H9 (cell line): Measurements from ENCODE around the gene ZFP36. TPM values are rescaled to one million over a fixed set of nuclear protein-coding genes. Genes with fewer than 3 reads are reported as not detected.

ENCODE experiments used
- DNase-seq: peaks from one replicate; pipeline ENCODE4 v3.0.0-alpha.2; 2017
- H2AFZ ChIP-seq: one replicate; pipeline ENCODE4 v1.6.1; 2013; ENCODE audit warnings: mild to moderate bottlenecking, low read length, control low read depth, moderate library complexity
- H2AK5ac ChIP-seq: 2 replicates; pipeline ENCODE4 v1.6.1; 2013; ENCODE audit warnings: low read length, control low read depth, mixed read lengths; ENCODE audit not compliant: insufficient read length
- H2BK120ac ChIP-seq: one replicate; pipeline ENCODE4 v1.6.1; 2013; ENCODE audit warnings: low read depth, mild to moderate bottlenecking, low read length, control low read depth, inconsistent platforms; ENCODE audit not compliant: poor library complexity, severe bottlenecking
- H2BK12ac ChIP-seq: 2 replicates; pipeline ENCODE4 v1.6.1; 2013; ENCODE audit warnings: low read length, control low read depth, mixed read lengths, low read depth; ENCODE audit not compliant: insufficient read length
- H2BK15ac ChIP-seq: 2 replicates; pipeline ENCODE4 v1.6.1; 2013; ENCODE audit warnings: low read depth, low read length, control low read depth
- H2BK20ac ChIP-seq: one replicate; pipeline ENCODE4 v1.6.1; 2013; ENCODE audit warnings: low read depth, mild to moderate bottlenecking, low read length, control low read depth, inconsistent platforms; ENCODE audit not compliant: poor library complexity, severe bottlenecking
- H2BK5ac ChIP-seq: 2 replicates; pipeline ENCODE4 v1.6.1; 2013; ENCODE audit warnings: low read length, control low read depth, mixed read lengths; ENCODE audit not compliant: insufficient read length
- H3K14ac ChIP-seq: 2 replicates; pipeline ENCODE4 v1.6.1; 2013; ENCODE audit warnings: low read length, control low read depth; ENCODE audit not compliant: insufficient read depth
- H3K18ac ChIP-seq: 2 replicates; pipeline ENCODE4 v1.6.1; 2013; ENCODE audit warnings: low read depth, mild to moderate bottlenecking, mixed read lengths, low read length, control low read depth; ENCODE audit not compliant: insufficient read length
- H3K23ac ChIP-seq: 2 replicates; pipeline ENCODE4 v1.6.1; 2013; ENCODE audit warnings: low read length, control low read depth, mixed read lengths, low read depth; ENCODE audit not compliant: insufficient read length
- H3K23me2 ChIP-seq: 2 replicates; pipeline ENCODE4 v1.6.1; 2013; ENCODE audit warnings: low read depth, mild to moderate bottlenecking, mixed read lengths, low read length, control low read depth; ENCODE audit not compliant: insufficient read length, poor library complexity, severe bottlenecking
- H3K27ac ChIP-seq: 2 replicates; pipeline ENCODE4 v1.5.1; 2013; ENCODE audit warnings: low read length, control low read depth, mixed read lengths, low read depth; ENCODE audit not compliant: insufficient read length
- H3K27me3 ChIP-seq: 2 replicates; pipeline ENCODE4 v1.6.1; 2013; ENCODE audit warnings: low read length, control low read depth, inconsistent platforms; ENCODE audit not compliant: insufficient read depth
- H3K4ac ChIP-seq: 2 replicates; pipeline ENCODE4 v1.6.1; 2013; ENCODE audit warnings: low read depth, mild to moderate bottlenecking, control low read depth, inconsistent platforms, low read length, moderate library complexity
- H3K4me1 ChIP-seq: 2 replicates; pipeline ENCODE4 v1.6.1; 2013; ENCODE audit warnings: low read length, control low read depth, inconsistent platforms; ENCODE audit not compliant: insufficient read depth
- H3K4me2 ChIP-seq: 2 replicates; pipeline ENCODE4 v1.6.1; 2013; ENCODE audit warnings: low read length, control low read depth, mixed read lengths; ENCODE audit not compliant: insufficient read length, insufficient read depth
- H3K56ac ChIP-seq: 2 replicates; pipeline ENCODE4 v1.6.1; 2013; ENCODE audit warnings: low read depth, mild to moderate bottlenecking, mixed read lengths, low read length, control low read depth; ENCODE audit not compliant: insufficient read length
- H3K79me1 ChIP-seq: 2 replicates; pipeline ENCODE4 v1.6.1; 2013; ENCODE audit warnings: low read depth, mild to moderate bottlenecking, moderate library complexity, low read length, control low read depth, inconsistent platforms; ENCODE audit not compliant: insufficient read depth, poor library complexity, severe bottlenecking
- H3K79me2 ChIP-seq: 2 replicates; pipeline ENCODE4 v1.6.1; 2013; ENCODE audit warnings: low read length, control low read depth, inconsistent platforms; ENCODE audit not compliant: insufficient read depth
- H3K9ac ChIP-seq: 2 replicates; pipeline ENCODE4 v1.6.1; 2013; ENCODE audit warnings: low read length, control low read depth, mixed read lengths; ENCODE audit not compliant: insufficient read length; ENCODE audit errors: extremely low read depth
- H3K9me3 ChIP-seq: one replicate; pipeline ENCODE4 v1.6.1; 2013; ENCODE audit warnings: low read depth, low read length, inconsistent platforms; ENCODE audit not compliant: control insufficient read depth
- H3T11ph ChIP-seq: one replicate; pipeline ENCODE4 v1.6.1; 2013; ENCODE audit warnings: mild to moderate bottlenecking, low read length, control low read depth, inconsistent platforms
- H4K20me1 ChIP-seq: one replicate; pipeline ENCODE4 v1.6.1; 2013; ENCODE audit not compliant: control insufficient read depth, insufficient read length, insufficient read depth
- H4K5ac ChIP-seq: 2 replicates; pipeline ENCODE4 v1.6.1; 2013; ENCODE audit warnings: low read depth, mild to moderate bottlenecking, mixed read lengths, low read length, control low read depth; ENCODE audit not compliant: insufficient read length
- H4K8ac ChIP-seq: replicated peaks from 2 replicates; pipeline ENCODE4 v1.6.1; 2013; ENCODE audit warnings: low read length, control low read depth, mixed read lengths, low read depth; ENCODE audit not compliant: insufficient read length
- H4K91ac ChIP-seq: 2 replicates; pipeline ENCODE4 v1.6.1; 2013; ENCODE audit warnings: low read depth, mild to moderate bottlenecking, moderate library complexity, mixed read lengths, low read length, control low read depth; ENCODE audit not compliant: insufficient read length
- H3K27ac Mint-ChIP-seq, 3 experiments: 2 replicates in 2 of 3; 3 replicates in 1 of 3; pipeline ENCODE4 v1.8.0; 2020 to 2021; ENCODE audit warnings: mixed read lengths in 3 of 3, mild to moderate bottlenecking in 1 of 3, moderate library complexity in 1 of 3
- H3K27me3 Mint-ChIP-seq: 2 replicates; pipeline ENCODE4 v1.8.0; 2021; ENCODE audit warnings: low read depth, mild to moderate bottlenecking, moderate library complexity, mixed read lengths
- H3K36me3 Mint-ChIP-seq, 3 experiments: 2 replicates in 2 of 3; 3 replicates in 1 of 3; pipeline ENCODE4 v1.8.0; 2020 to 2021; ENCODE audit warnings: low read depth in 3 of 3, mixed read lengths in 3 of 3; ENCODE audit not compliant: insufficient read depth in 1 of 3
- H3K4me1 Mint-ChIP-seq, 2 experiments: 2 replicates each; pipeline ENCODE4 v1.8.0; 2020; ENCODE audit warnings: mixed read lengths in 2 of 2
- H3K4me3 Mint-ChIP-seq, 2 experiments: 2 replicates in 1 of 2; 3 replicates in 1 of 2; pipeline ENCODE4 v1.8.0; 2020 to 2021; ENCODE audit warnings: mild to moderate bottlenecking in 2 of 2, mixed read lengths in 2 of 2, moderate library complexity in 1 of 2
- H3K9me3 Mint-ChIP-seq, 2 experiments: 2 replicates in 1 of 2; 3 replicates in 1 of 2; pipeline ENCODE4 v1.8.0; 2020; ENCODE audit warnings: mild to moderate bottlenecking in 2 of 2, mixed read lengths in 2 of 2, moderate library complexity in 1 of 2
- WGBS: extraction: QIAGEN DNeasy Blood & Tissue Kit; methylation state at CpG from one replicate; pipeline ENCODE4 v1.1.7; 2013; ENCODE audit warnings: missing lambda C conversion rate, low lambda C conversion rate, mixed read lengths; ENCODE audit not compliant: insufficient read length; ENCODE audit errors: extremely low coverage; 5-methylcytosine and 5-hydroxymethylcytosine counted together
- total RNA-seq: library from RNA; stranded (reverse); gene quantifications from 2 replicates; pipeline ENCODE4 v1.2.1, GENCODE V29; 2021
- TF ChIP-seq, protein P1 (sequence below): fragments of 200-600 bp; sonication (generic); conservative IDR thresholded peaks from 3 replicates; pipeline ENCODE4 v1.8.0; 2021; ENCODE audit warnings: antibody characterized with exemption, mild to moderate bottlenecking

ZFP36 gene
- total RNA-seq, 1 experiment from 2014 or later = 14.6 TPM

DNA sequence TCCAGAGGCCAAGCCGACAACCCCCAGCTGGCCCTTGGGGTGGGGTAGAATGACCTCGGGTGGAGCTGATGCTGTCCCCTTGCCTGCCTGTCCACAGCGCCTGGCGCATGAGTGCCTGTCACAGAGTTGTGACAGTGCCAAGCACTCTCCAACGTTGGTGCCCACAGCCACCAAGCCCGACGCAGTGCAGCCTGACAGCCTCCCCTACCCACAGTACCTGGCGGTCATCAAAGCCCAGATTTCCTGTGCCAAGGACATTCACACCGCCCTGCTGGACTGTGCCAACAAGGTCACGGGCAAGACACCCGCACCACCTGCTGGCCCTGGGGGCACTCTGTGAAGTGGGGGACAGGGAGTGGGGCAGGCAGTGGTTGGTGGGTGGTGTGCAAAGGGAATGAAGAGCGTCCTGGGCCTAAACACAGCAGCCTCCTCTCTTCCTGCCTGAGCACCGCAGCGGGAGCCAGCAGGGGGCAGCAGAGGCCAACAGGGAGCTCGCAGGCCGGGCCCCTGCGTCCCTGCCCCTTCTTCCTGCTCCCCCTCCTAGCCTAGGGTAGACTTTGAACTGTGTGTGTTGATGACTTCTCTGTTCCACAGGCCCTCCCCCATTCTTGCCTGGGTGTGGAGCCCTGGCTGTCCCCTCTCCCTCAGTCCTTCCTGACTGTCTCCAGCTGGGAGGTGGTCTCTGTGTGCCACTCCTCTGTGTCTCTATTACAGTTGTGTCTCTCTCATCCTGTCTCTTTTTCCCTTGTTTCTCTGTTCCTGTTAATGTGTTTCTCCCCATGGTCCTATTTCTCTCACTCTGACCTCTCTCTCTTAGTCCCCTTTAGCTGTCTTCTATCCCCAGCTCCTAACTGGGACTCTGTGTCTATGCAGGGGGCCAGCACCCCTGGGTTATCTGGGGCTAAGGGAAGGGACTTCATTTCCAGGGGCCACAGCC lies 9.0 kb upstream of the ZFP36 start:
- no peak overlapping the region for H2BK5ac ChIP-seq
- no peaks in the 10 kb centered on the region; the same call in 1 of the 2 replicates for H3K27me3 Mint-ChIP-seq
- no peaks in the 10 kb centered on the region for H3K79me2 ChIP-seq
- TF ChIP-seq, protein P1, sequence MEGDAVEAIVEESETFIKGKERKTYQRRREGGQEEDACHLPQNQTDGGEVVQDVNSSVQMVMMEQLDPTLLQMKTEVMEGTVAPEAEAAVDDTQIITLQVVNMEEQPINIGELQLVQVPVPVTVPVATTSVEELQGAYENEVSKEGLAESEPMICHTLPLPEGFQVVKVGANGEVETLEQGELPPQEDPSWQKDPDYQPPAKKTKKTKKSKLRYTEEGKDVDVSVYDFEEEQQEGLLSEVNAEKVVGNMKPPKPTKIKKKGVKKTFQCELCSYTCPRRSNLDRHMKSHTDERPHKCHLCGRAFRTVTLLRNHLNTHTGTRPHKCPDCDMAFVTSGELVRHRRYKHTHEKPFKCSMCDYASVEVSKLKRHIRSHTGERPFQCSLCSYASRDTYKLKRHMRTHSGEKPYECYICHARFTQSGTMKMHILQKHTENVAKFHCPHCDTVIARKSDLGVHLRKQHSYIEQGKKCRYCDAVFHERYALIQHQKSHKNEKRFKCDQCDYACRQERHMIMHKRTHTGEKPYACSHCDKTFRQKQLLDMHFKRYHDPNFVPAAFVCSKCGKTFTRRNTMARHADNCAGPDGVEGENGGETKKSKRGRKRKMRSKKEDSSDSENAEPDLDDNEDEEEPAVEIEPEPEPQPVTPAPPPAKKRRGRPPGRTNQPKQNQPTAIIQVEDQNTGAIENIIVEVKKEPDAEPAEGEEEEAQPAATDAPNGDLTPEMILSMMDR = peak; percentile 98
- H2AFZ ChIP-seq = no peak overlapping the region
- H3K36me3 Mint-ChIP-seq = peaks cover 18 to 34% (median 33%) of the 10 kb centered on the region in 3 experiments; a peak in 6 of 7 replicates
- no peak overlapping the region for H4K5ac ChIP-seq
- H4K91ac ChIP-seq = no peak overlapping the region
- peak overlapping the region in 1 of 2 experiments; percentile 40; a peak in 2 of 5 replicates for H3K4me3 Mint-ChIP-seq
- H3K27ac ChIP-seq = no peak overlapping the region
- no peak overlapping the region for H2BK120ac ChIP-seq
- H4K20me1 ChIP-seq = no peaks in the 10 kb centered on the region
- WGBS = no CpG with 5 or more reads among the region's 17 CpGs
- no peak overlapping the region for H2BK12ac ChIP-seq
- no peaks in the 10 kb centered on the region for H3K27me3 ChIP-seq
- H3K4ac ChIP-seq = no peak overlapping the region; the same call in 1 of the 2 replicates
- H3K4me1 Mint-ChIP-seq = peaks cover 22% of the 10 kb centered on the region in 2 experiments
- H3K9me3 ChIP-seq = no peaks in the 10 kb centered on the region
- no peak overlapping the region for H3K18ac ChIP-seq
- peaks cover 4% of the 10 kb centered on the region; the same call in 1 of the 2 replicates for H3K4me1 ChIP-seq
- no peak overlapping the region for H3K14ac ChIP-seq
- H3K79me1 ChIP-seq = no peaks in the 10 kb centered on the region
- H3K9ac ChIP-seq = no peak overlapping the region
- DNase-seq = peak; percentile 90
- no peak overlapping the region for H3K23ac ChIP-seq
- H2BK20ac ChIP-seq = no peak overlapping the region
- no peaks in the 10 kb centered on the region for H3K23me2 ChIP-seq
- H2AK5ac ChIP-seq = no peak overlapping the region
- H4K8ac ChIP-seq = no peak overlapping the region
- no peak overlapping the region for H2BK15ac ChIP-seq
- H3K56ac ChIP-seq = no peak overlapping the region
- H3K9me3 Mint-ChIP-seq = no peaks in the 10 kb centered on the region; a peak in 2 of 5 replicates
- H3K27ac Mint-ChIP-seq = peak overlapping the region in 2 of 3 experiments; percentile 67 to 86; a peak in 3 of 7 replicates
- H3K4me2 ChIP-seq = no peak overlapping the region
- no peak overlapping the region for H3T11ph ChIP-seq
